Keratinocyte (primary cell): ENCODE results near the gene ADGRG6. TPM values are rescaled to one million over a fixed set of nuclear protein-coding genes. Genes with fewer than 3 reads are reported as not detected.

Source experiments
- DNase-seq: peaks from one replicate; pipeline ENCODE4 v3.0.0-alpha.2; 2011; ENCODE audit warnings: low read depth, missing footprints, low spot score
- FAIRE-seq: peaks from 2 replicates; lab custom pipeline; 2011; peaks lifted over from hg19 to GRCh38; lab: Jason Lieb, UNC
- H2AFZ ChIP-seq: 2 replicates; pipeline ENCODE4 v1.6.0; 2012; ENCODE audit warnings: low read length, control low read depth, inconsistent platforms; ENCODE audit not compliant: control insufficient read depth
- H3K27ac ChIP-seq: 2 replicates; pipeline ENCODE4 v1.5.1; 2011; ENCODE audit warnings: low read length; ENCODE audit not compliant: control insufficient read depth, insufficient read depth
- H3K27me3 ChIP-seq: 3 replicates; pipeline ENCODE4 v1.6.0; 2011; ENCODE audit warnings: low read length; ENCODE audit not compliant: control insufficient read depth, insufficient read depth; ENCODE audit errors: extremely low read depth
- H3K36me3 ChIP-seq, 2 experiments: 2 replicates in 1 of 2; 3 replicates in 1 of 2; pipeline ENCODE4 v1.5.1; 2011; ENCODE audit warnings: low read length in 2 of 2, mild to moderate bottlenecking in 1 of 2; ENCODE audit not compliant: control insufficient read depth in 2 of 2, insufficient read depth in 2 of 2; ENCODE audit errors: extremely low read depth in 1 of 2
- H3K4me1 ChIP-seq: 3 replicates; pipeline ENCODE4 v1.5.1; 2011; ENCODE audit warnings: low read length; ENCODE audit not compliant: control insufficient read depth, insufficient read depth; ENCODE audit errors: extremely low read depth
- H3K4me2 ChIP-seq: 3 replicates; pipeline ENCODE4 v1.6.0; 2011; ENCODE audit warnings: low read depth, low read length; ENCODE audit not compliant: control insufficient read depth, insufficient read depth; ENCODE audit errors: extremely low read depth
- H3K4me3 ChIP-seq, 3 experiments: fragments of 200-600 bp in 1 of 3; sonication (generic) in 1 of 3; 2 replicates in 2 of 3; 3 replicates in 1 of 3; pipeline ENCODE4 v1.5.1; 2011 to 2016; ENCODE audit warnings: low read length in 3 of 3, mild to moderate bottlenecking in 3 of 3, control low read depth in 2 of 3, inconsistent platforms in 1 of 3, low read depth in 1 of 3, mixed read lengths in 1 of 3, mixed run types in 1 of 3, moderate library complexity in 1 of 3; ENCODE audit not compliant: control insufficient read depth in 2 of 3, insufficient read depth in 2 of 3; ENCODE audit errors: extremely low read depth in 1 of 3
- H3K79me2 ChIP-seq: 2 replicates; pipeline ENCODE4 v1.6.0; 2012; ENCODE audit warnings: low read length; ENCODE audit not compliant: control insufficient read depth, insufficient read depth
- H3K9ac ChIP-seq: 3 replicates; pipeline ENCODE4 v1.6.0; 2011; ENCODE audit warnings: low read length; ENCODE audit not compliant: control insufficient read depth, insufficient read depth; ENCODE audit errors: extremely low read depth
- H3K9me1 ChIP-seq: 3 replicates; pipeline ENCODE4 v1.6.0; 2011; ENCODE audit warnings: low read length; ENCODE audit not compliant: control insufficient read depth, insufficient read depth; ENCODE audit errors: extremely low read depth
- H3K9me3 ChIP-seq: 2 replicates; pipeline ENCODE4 v1.5.1; 2012; ENCODE audit warnings: low read depth, low read length; ENCODE audit not compliant: control insufficient read depth
- H4K20me1 ChIP-seq: 3 replicates; pipeline ENCODE4 v1.6.0; 2011; ENCODE audit warnings: low read length; ENCODE audit not compliant: control insufficient read depth, insufficient read depth; ENCODE audit errors: extremely low read depth
- EZH2 ChIP-seq: IDR thresholded peaks from one replicate; pipeline ENCODE4 v1.6.1; 2012; ENCODE audit warnings: inconsistent platforms, mild to moderate bottlenecking, low read length, moderate library complexity
- dilution Hi-C: fragments of 300-500 bp; cut with MboI; formaldehyde crosslinking; loops from one replicate; pipeline ENCODE4 v1.7.0; 2020; ENCODE audit warnings: low sequenced_read_pairs; ENCODE audit not compliant: extremely low pct_ligation_motif_present
- polyA plus RNA-seq, 5 experiments: library from polyadenylated mRNA; depleted of rRNA in 3 of 5; stranded (reverse) in 3 of 5; stranded (forward) in 1 of 5; unstranded in 1 of 5; fragments of >200 nt; gene quantifications; 1 replicate in 1 of 5; 2 replicates in 3 of 5; 3 replicates in 1 of 5; pipeline versions ENCODE4 v1.2.1 to v1.2.3, GENCODE V29; 2011 to 2012; ENCODE audit warnings: missing spikeins in 2 of 5, low read depth in 1 of 5, low replicate concordance in 1 of 5
- TF ChIP-seq, protein P1 (sequence below), 3 experiments: IDR thresholded peaks in 1 of 3; conservative IDR thresholded peaks in 1 of 3; optimal IDR thresholded peaks in 1 of 3; 2 replicates in 2 of 3; 3 replicates in 1 of 3; pipeline versions ENCODE3 to v1.5.1; 2011; ENCODE audit warnings: low read length in 3 of 3, mild to moderate bottlenecking in 3 of 3, moderate library complexity in 2 of 3, control low read depth in 1 of 3, inconsistent platforms in 1 of 3; ENCODE audit not compliant: insufficient read depth in 2 of 3; ENCODE audit errors: extremely low read depth in 1 of 3

ADGRG6 gene
- polyA plus RNA-seq, 1 donor (not counting 4 experiments of a cell fraction or from before 2014, with no cell fraction given), result 20.1 TPM

GRCh38 chr6:142284419-142284818, 17.4 kb upstream of the ADGRG6 start:
- H4K20me1 ChIP-seq, result no peaks in the 10 kb centered on the region
- no peak for FAIRE-seq
- no peak overlapping the region for H2AFZ ChIP-seq
- no peaks in the 10 kb centered on the region for H3K4me1 ChIP-seq
- no peaks in the 10 kb centered on the region for H3K79me2 ChIP-seq
- no peaks in the 10 kb centered on the region for H3K36me3 ChIP-seq
- dilution Hi-C loops, result no loop called here
- no peak for DNase-seq
- no peak overlapping the region for H3K4me3 ChIP-seq
- TF ChIP-seq EZH2, result no peak
- TF ChIP-seq, protein P1, sequence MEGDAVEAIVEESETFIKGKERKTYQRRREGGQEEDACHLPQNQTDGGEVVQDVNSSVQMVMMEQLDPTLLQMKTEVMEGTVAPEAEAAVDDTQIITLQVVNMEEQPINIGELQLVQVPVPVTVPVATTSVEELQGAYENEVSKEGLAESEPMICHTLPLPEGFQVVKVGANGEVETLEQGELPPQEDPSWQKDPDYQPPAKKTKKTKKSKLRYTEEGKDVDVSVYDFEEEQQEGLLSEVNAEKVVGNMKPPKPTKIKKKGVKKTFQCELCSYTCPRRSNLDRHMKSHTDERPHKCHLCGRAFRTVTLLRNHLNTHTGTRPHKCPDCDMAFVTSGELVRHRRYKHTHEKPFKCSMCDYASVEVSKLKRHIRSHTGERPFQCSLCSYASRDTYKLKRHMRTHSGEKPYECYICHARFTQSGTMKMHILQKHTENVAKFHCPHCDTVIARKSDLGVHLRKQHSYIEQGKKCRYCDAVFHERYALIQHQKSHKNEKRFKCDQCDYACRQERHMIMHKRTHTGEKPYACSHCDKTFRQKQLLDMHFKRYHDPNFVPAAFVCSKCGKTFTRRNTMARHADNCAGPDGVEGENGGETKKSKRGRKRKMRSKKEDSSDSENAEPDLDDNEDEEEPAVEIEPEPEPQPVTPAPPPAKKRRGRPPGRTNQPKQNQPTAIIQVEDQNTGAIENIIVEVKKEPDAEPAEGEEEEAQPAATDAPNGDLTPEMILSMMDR (optimal IDR thresholded peaks at IDR 0.05 in 1 of 3, IDR thresholded peaks at IDR 0.05 in 1 of 3, conservative IDR thresholded peaks at IDR 0.05 in 1 of 3; ENCODE audit: extremely low read depth in 1 of 3, insufficient read depth in 2 of 3, low read length in 3 of 3), result no peak
- no peak overlapping the region for H3K9ac ChIP-seq
- no peak overlapping the region for H3K27ac ChIP-seq
- H3K9me3 ChIP-seq, result no peaks in the 10 kb centered on the region
- no peak overlapping the region for H3K4me2 ChIP-seq
- H3K27me3 ChIP-seq, result no peaks in the 10 kb centered on the region
- H3K9me1 ChIP-seq, result no peaks in the 10 kb centered on the region

GRCh38 chr6:142285235-142286087, 16.3 kb upstream of the ADGRG6 start:
- Histone ChIP-seq H3K9me1 (no peaks in the 10 kb centered on the region), H3K4me1 (no peaks in the 10 kb centered on the region), H3K27ac (no peak overlapping the region), H3K27me3 (no peaks in the 10 kb centered on the region), H3K9ac (no peak overlapping the region), H3K9me3 (no peaks in the 10 kb centered on the region), H3K79me2 (no peaks in the 10 kb centered on the region), H3K4me2 (no peak overlapping the region), H3K4me3 (no peak overlapping the region), H4K20me1 (no peaks in the 10 kb centered on the region), H3K36me3 (no peaks in the 10 kb centered on the region), H2AFZ (no peak overlapping the region)
- TF ChIP-seq, protein P1 (optimal IDR thresholded peaks at IDR 0.05 in 1 of 3, IDR thresholded peaks at IDR 0.05 in 1 of 3, conservative IDR thresholded peaks at IDR 0.05 in 1 of 3; ENCODE audit: extremely low read depth in 1 of 3, insufficient read depth in 2 of 3, low read length in 3 of 3), result no peak
- no peak for TF ChIP-seq EZH2
- dilution Hi-C loops, result no loop called here
- DNase-seq, result no peak
- peak; percentile 51 for FAIRE-seq
